22Rv1 (cell line): Measurements from ENCODE around the gene SH3RF1.

Source experiments
- ZFX ChIP-seq: fragments of 450-650 bp; IDR thresholded peaks from 2 replicates; pipeline ENCODE4 v1.6.1; 2017; ENCODE audit warnings: antibody characterized with exemption, borderline replicate concordance
- TF ChIP-seq, protein P1 (sequence below): fragments of 450-650 bp; IDR thresholded peaks from 2 replicates; pipeline ENCODE4 v1.5.1; 2017; ENCODE audit warnings: mild to moderate bottlenecking

DNA sequence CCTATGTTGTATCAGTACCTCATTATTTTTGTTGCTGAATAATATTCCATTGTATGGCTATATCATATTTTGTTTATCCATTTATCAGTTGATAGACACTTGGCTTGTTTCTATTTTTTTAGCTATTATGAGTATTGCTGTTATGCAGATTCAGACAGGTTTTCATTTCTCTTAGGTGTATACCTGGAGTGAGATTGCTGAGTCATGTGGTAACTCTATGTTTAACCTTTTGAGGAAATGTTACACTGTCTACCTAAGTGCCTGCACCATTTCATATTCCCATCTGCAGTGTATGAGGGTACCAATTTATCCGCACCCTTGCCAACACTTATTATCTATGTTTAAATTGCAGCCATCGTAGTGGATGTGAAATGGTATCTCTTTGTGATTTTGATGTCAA, 43.0 kb upstream of the SH3RF1 start:
- TF ChIP-seq, protein P1, sequence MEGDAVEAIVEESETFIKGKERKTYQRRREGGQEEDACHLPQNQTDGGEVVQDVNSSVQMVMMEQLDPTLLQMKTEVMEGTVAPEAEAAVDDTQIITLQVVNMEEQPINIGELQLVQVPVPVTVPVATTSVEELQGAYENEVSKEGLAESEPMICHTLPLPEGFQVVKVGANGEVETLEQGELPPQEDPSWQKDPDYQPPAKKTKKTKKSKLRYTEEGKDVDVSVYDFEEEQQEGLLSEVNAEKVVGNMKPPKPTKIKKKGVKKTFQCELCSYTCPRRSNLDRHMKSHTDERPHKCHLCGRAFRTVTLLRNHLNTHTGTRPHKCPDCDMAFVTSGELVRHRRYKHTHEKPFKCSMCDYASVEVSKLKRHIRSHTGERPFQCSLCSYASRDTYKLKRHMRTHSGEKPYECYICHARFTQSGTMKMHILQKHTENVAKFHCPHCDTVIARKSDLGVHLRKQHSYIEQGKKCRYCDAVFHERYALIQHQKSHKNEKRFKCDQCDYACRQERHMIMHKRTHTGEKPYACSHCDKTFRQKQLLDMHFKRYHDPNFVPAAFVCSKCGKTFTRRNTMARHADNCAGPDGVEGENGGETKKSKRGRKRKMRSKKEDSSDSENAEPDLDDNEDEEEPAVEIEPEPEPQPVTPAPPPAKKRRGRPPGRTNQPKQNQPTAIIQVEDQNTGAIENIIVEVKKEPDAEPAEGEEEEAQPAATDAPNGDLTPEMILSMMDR = no peak
- TF ChIP-seq ZFX = no peak
